ENCODE measurements around the gene FARP1.

GRCh38 chr13:98500963-98501421 lies 358.1 kb downstream of the FARP1 start:
- TF ChIP-seq CTCF (IDR thresholded peaks at IDR 0.05; ENCODE audit: control extremely low read depth in 1 of 3, insufficient read depth in 1 of 3, low read depth in 1 of 3, low read length in 3 of 3) (no peak), TAF1 (IDR thresholded peaks at IDR 0.05; ENCODE audit: low read depth, low read length) (no peak), CREB1 (IDR thresholded peaks at IDR 0.05) (no peak)

Data from H1 (cell line).